Stimulated activated CD8-positive, alpha-beta memory T cell treated with anti-CD3 and anti-CD28 coated beads, Interleukin-4, amount 100 ng/mL, for 24 hours (primary cell): ENCODE data around the gene ZCCHC2.
A peak's percentile ranks its signal among the peaks of the same experiment; 100 is the strongest.

ENCODE experiments used
- DNase-seq: peaks from one replicate; pipeline ENCODE4 v3.0.0-alpha.2; 2020; ENCODE audit warnings: low read depth

The ZCCHC2 gene

DNA sequence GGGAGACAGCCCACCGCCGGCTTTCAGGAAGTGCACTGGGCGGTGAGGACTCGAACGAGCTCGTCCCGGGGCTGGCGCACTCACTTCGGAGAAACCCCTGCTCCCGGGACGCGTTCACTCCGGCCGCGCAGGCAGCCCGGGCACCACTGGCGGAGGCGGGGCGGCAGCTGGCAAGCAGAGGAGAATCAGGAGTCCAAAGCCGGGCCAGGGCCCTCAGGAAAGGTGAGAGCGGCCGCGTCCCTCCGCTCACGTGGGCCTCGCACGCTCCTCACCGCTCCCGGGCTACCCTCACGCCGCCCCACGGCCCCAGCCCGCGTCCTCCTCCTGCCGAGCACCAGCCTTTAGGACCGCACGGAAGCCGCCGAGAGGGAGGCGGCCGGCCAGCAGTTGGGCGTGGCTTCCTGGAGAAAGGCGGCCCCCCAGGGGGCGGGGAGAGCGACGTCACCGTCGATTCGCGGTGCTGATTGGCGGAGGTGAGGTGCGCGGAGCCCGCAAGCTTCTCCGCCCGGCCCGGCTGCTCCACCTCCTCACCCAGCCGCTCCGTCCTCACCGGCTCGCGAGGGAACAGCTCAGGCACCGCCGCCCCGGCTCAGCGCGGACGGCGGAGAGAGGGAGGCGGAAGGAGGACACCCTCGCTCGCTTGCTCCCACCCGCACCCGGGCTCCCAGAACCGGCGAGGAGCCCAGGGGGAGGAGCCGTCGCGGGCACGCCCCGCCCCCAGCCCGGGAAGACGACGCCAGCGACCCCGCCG, at the start of gene ZCCHC2:
ZCCHC2 (plus strand) TSS at position 522 of the 751 bp plus-strand sequence. CDS start 400 bp downstream, outside the sequence.
- DNase-seq, result peak; percentile 95

DNA sequence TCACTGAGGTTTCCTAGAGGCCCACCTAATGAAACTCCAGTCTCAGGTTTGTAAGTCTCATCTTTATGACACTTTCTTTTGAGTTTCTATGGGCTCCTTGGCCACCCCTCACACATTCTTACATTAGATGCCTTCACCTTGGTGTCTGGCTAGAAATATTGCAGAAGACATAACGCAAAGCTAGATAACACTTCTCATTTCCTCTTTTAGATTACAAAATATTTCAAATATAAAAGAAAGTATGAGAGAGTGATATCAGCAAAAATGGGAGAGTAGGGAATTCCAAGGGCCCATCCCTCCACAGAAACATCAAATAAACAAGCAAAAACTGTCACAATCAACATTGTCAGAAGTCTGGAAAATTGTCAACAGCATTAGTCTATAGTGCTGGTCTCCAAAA, 43.3 kb upstream of the ZCCHC2 start:
- DNase-seq, result no peak

DNA sequence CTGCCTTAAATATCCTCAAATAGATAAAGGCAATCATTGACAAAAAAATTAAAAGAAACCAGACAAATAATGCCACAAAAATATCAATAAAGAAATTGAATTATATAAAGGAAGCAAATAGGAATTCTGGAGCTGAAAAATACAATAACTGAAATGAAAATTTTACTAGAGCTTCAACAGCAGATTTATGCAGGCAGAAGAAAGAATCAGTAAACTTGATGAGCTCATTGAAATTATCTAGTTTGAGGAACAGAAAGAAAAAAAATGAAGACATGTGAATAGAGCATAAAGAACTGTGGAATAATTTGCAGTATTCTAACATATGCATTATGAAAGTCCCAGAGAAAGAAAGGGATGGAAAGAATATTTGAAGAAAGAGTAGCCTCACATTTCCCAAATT, 41.9 kb upstream of the ZCCHC2 start:
- no peak for DNase-seq

DNA sequence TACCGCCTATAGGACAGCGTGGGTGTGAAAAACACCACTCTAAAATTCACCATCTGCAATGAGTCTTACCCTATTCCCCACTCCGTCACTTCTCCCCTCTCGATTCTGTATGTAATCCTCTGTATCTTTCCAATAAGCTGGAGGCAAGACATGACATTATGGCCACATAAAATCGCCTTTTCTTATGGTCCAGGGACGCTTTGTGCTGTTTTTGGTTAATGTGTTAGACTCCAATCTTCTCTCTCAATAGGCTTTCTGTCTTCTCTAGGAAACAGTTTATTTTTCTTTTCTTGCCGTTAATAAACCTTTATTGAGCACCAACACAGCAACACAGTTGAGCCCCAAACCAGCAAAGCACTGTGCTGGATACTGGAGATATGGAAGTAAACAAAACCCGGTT, 37.9 kb upstream of the ZCCHC2 start:
- no peak for DNase-seq

DNA sequence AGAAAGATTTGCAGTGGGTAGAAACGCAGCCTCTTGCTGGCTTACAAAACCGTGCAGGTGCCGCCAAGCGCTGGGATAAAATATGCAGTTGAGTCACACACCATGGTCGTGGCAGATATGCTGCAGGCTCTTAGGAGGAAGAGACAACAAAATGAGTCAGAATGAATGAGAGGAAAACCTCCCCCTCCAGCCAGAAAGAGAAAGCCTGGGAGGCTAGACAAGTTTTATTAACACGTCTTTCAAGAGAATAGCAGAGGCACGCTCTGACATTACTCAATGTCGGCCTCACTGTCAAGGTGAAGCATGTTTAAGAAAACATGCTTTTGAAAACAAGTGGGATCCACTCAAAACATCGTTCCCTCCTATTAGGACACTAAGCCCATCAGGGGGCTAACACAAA, 37.1 kb upstream of the ZCCHC2 start:
- no peak for DNase-seq

DNA sequence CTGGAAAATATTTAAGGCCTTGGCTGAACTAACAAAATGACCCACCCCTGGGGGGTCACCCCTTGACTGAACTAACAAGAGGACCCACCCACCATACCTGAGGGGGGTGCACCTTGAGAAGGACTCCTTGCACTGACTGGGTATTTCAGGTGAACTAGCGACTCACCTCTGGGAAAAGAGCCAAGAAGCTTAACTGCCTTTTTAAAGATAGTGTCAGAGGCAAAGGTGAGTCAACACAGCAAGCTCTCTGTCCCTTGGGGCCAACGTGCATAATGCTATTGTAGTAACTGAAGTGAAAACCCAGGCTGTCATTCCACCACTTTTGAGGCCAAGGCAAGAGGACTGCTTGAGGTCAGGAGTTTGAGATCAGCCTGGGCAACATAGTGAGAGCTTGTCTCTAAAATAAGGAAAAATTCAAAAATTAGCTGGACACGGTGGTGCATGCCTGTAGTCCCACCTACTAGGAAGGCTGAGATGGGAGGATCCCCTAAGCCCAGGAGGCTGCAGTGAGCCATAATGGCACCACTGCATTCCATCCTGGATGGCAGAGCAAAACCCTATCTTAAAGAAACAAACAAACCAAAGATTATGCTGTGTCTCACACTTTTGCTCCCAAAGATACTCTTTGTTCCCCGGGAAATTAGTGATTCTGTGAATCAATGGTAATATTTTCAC, 36.4 kb upstream of the ZCCHC2 start:
- DNase-seq, result peak; percentile 13

DNA sequence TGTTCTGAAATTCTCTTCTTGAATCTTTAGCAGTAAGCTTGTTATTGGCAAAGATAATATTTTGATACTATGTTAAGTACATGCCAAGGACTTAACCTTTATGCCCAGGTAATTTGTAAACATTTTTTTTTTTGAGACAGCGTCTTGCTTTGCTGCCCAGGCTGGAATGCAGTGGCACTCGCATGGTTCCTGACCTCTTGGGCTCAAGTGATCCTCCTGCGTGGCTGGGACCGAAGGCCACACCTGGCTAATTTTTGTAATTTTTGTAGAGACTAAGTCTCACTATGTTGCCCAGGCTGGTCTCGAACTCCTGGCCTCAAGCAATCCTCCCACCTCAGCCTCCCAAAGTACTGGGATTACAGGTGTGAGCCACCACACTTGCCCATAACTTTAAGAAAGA, 35.7 kb upstream of the ZCCHC2 start:
- no peak for DNase-seq

DNA sequence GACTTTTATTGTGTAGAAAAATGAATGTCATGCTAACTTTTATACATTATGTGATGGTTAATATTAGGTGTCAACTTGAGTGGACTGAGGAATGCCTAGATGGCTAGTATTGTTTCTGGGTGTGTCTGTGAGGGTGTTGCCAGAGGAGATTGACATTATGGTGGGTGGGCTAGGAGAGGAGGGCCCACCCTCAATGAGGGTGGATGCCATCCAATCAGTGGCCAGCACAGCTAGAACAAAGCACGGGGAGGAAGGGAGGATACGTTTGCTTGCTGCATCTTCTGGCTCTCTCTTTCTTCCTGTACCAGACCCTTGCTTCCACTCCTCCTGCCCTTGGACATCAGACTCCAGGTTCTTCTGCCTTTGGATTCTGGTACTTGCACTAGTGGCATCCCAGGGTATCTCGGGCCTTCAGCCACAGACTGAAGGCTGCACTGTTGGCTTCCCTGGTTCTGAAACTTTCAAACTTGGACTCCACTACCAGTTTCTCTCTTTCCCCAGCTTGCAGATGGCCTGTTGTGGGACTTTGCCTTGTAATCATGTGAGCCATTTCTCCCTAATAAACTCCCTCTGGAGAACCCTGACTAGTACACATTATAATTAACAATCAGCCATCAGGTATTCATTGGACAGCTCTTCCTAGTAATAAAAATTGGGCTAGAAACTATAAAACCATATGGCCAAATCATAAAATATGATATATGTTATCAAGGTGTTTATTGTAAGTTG, 31.7 kb upstream of the ZCCHC2 start:
- DNase-seq, result no peak

DNA sequence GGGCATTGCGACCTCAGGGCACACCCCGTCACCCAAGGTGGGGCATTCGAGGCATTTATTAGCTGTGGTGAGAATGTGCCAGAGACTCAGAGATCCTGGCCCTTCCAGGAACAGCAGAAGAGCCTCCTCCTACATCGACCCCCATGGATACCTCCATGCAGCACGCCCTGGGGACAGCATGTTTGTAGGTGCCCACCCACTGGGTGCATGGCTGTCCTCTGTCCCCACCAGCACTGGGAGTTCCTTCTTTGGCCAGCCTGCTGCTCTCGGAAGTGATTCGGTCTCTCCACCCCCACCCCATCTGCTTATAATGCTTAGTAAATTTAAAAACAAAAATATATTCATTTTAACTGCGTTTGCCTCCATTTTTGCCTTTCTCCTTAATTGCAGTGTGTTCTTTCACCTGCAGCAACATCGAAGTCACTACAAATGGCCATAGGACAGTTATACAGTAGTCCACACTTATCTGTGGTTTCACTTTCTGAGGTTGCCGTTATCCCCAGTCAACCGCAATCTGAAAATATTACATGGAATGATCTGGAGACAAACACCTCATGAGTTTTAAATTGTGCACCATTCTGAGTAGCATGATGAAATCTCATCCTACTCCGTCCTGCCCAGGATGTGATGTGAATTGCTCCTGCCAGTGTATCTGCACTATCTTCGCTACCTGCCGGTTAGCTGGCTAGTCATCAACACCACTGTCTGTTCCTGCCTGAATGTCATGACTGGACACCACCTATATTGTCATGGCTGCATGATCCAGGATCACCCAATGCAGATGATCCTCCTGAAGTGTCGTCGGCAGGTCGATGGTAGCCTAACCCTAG, 29.6 kb upstream of the ZCCHC2 start:
- DNase-seq, result no peak

DNA sequence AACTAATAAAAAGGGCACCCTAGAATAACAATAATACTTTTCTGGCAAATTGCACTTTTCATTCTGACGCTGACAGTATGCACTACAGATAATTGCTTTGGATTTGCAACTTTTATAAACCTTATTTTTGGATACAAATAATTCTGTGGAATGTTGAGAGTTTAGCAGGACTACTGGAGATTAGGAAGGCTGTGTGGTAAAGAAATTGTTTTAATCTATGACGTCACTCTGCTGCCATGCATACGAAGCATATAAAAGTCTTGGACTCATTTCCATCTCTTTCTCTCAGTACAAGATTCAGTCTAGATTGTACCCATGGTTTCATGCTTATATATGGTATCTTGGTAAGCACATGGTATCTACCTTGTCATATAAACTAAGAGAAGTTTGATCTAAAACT, 28.1 kb upstream of the ZCCHC2 start:
- no peak for DNase-seq

DNA sequence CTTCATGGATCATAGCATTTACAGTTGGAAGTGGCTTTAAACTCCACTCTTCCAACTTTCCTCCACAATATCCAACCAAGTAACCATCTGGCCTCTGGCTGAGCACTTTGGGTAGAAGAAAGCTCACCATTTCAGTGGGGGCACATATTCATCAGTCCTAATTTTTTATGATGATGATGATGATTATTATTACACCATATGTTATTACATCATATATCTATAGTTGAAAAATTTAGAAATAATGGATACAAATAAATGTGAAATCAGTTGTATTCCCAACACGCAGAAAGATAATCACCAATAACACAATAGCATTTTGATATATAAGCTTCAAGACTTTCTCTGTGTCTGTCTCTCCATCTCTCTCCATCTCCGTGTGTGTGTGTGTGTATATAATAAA, 26.6 kb upstream of the ZCCHC2 start:
- no peak for DNase-seq

DNA sequence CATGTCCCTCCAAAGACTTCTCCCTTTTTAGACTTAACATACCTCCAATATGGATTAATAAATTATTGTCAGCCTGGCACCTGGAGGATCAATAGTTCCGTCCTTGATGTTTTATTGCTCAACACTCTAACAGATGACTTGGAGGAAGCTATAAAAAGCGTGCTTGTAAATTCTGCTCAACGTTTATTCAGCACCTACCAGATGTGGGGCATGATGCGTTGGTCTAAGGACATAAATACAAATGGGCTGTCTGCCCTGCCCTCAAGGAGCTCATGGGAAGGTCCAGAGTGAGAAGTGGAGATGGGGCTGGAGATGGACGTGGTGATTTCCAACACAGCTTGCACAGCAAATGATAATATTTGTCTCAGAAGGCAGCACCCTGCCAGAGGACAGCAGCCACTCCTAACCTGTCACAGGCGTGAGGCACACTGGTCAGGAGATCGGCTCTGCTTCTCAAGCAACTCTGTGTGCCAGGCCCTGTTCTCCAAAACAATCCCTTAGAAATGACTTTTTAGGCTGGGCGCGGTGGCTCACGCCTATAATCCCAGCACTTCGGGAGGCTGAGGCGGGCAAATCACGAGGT, 25.5 kb upstream of the ZCCHC2 start:
- no peak for DNase-seq

DNA sequence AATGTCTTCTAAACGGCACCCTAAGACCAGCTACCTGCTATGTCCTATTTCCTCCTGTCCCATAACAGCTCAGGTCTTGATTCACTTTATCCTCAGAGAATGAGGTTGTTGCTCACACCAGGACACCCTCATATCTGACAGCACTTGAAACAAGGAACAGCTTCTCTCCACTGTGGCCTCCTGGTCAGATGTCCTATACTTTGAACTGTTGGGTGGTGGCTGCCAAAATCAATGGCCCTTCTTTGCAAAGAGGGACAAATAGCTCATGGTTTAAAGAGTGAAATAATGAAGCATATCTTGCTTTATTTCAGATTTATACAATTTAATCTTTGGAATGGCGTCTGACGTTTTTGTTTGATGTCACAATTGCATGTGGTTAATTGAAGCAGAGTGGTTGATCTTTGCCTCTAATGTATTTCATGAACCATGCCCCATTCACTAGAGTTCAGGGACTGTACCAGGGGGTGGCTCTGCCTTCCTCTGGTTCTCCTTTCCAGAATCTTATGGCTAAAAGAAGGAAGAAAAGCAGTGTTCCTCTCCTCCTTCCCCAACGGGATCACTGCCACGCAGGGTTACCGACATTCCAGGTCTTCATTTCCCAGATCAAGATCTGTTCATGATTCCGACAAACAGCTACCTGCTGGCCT, 24.1 kb upstream of the ZCCHC2 start:
- no peak for DNase-seq

DNA sequence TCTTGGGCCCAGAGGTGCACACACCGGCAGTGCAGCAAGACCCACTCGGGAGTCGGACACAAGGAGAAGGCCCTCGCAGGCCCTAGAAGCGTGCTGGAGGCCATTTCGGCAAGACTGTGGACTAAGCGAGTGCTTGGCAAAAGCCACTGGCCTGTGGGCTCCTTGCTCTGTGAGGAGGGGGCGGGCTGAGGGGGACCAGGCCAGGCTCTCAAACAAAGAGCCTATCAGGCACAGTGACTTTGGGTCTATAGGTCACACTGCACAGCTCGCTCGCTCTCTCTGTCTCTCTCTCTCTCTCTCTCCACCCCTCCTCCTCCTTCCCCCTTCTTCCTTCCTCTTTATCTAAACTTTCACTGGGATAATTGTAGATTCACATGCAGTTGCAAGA, 23.6 kb upstream of the ZCCHC2 start:
- no peak for DNase-seq

DNA sequence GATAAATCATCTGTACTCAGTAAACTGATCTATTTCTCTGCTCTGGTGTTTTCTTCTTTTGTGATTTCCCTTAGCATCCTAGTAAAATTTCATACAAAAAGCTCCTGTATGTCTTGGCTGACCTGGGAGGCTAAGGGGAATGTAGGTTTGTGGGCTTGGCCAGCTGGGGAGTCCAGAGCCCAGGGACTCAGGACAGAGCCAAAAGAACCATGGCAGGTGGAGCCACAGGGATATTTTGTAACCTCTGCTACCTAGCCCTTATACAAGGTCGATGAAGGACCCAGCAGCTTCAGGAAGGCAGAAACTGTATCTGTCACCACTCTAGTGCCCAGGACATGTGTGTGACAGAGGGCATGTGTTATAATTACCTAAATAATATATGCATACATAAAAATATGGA, 22.7 kb upstream of the ZCCHC2 start:
- no peak for DNase-seq

DNA sequence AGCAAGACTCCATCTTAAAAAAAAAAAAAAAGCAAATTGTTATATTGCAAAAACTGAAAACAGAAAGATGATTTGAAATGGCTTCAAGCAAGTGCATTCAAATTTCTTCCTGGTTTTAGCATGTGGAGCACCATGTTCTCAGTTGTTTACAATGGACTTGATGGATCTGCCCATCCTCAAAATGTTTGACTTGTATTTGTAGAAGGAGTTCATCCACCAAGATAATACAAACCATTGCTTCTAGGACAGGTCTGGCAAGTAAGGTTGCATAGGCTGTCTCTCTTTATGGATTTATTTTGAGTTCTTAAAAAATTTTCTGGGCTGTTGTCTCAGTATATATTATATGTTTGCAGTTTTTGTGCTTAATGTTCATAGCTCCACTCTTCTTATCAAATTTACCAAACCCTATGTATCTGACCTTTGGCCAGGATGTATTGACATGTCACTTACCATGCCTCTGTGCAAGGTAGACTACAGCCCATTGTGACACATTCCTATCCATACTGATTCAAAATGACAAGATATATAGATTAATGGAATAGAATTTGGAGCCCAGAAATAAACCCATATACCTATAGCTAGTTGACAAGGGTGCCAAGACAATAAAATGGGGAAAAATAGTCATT, 21.7 kb upstream of the ZCCHC2 start:
- DNase-seq, result no peak

DNA sequence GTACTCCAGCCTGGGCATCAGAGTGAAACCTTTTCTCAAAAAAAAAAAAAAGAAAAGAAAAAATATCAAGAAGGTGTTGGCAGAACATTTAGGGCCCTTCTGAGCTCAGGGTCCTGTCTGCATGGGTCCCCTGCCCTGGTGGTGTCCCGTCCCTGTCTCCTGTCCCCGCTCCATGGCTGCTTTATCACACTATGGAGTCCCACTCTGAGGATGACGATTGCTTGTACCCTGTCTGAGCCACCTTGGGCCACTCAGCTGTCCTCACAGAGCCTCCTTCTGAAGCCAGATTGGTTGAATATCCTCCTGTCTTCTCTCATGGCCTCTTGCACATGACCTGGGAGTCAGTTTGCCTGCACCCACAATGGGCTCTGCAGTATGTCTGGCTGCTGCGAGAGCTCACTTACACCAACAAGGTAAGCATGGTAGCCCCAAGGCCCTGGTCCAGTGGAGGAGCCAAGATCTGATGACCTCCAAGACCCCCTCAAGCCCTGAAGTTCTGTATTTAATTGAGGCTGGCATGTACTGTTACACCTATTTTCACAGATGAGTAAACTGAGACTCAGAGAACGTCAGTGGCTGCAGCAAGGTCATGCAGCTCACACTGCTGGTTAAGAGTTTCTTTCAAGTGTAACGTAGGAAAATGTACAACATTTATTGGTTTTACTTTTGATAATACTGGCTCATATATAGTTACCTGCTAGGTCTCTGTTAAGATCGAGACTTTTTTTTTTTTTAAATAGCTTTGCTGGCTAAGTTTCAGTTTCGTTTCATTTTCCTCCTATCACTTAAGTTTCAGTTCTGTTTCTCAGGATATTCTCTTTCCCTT, 16.9 kb upstream of the ZCCHC2 start:
- no peak for DNase-seq

DNA sequence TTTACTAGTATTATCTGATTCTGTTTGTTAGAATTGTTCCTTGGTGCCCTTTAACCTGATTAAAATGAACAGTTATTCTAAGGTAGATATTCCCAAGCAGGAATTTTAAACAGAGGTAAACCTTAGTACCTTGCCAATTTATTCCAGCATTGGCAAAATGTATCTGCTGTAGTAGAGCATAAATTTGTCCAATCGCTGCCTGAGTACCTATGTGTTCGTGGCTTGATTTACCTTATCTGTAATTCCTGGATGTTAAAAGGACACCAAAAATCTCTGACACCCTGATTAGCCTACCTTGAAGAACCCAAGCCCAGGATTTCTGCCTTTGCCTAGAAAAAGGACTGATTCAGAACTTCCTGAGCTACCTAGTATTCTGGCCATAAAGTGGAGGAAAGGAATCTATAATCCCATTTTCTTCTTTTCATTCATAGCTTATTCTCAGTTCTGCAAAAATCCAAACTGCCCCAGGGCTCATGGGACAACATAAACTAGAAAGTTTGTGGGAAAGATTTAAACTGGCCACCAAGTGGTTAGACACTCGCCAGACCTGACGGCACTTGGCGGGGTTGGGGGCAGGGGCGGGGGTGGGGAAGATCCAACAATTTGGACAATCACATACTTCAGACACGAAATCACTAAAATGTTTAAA, 16.2 kb upstream of the ZCCHC2 start:
- no peak for DNase-seq

DNA sequence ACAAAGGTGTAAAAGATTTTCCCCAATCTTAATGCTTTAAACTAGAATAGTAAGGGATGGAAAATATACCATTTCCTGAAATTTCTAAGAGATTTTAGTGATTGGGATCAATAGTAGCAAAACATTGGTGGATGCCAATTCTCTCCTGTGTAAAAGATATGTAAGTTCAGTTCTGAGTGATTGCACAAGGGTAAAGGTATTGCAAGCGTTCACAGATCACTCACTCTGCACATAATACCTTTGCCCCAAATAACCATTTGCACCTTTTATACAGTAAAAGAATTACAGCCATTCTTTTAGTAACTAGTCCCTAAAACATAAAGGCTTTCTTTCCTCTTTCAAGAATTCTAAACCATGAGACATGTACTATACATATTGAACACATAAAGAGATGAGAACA, 13.0 kb upstream of the ZCCHC2 start:
- no peak for DNase-seq

DNA sequence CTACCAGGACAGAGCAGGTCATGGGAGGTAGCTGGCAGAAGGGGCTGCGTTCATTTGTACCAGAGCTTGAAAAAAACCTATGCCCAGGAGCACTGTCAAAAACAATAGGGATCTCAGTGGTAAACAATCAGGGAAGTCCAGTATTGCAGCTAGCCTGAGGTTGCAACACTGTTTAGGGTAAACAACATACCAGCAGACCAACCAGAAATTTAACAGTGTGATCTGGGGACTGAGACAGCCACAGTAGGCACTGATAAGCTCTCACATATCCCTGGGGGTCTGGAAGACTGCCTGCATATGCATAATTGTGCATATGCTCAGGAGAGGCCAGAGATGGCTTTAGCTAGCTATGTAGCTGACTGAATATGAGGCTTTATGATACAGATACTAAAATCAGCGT, 12.0 kb upstream of the ZCCHC2 start:
- DNase-seq, result no peak
